Gastrocnemius medialis (tissue), 4 donors: ENCODE results near the gene EFEMP1.

ENCODE experiments used
- POLR2A ChIP-seq, 2 donors: fragments of 450-650 bp; IDR thresholded peaks; one replicate each; pipeline ENCODE4 v1.6.1; 2017; ENCODE audit warnings: antibody characterized with exemption in 2 of 2, mild to moderate bottlenecking in 2 of 2, moderate library complexity in 2 of 2
- TF ChIP-seq, protein P1 (sequence below), 5 experiments: fragments of 450-650 bp in 3 of 5; fragments of 200-600 bp in 2 of 5; sonication (generic) in 2 of 5; IDR thresholded peaks in 4 of 5; conservative IDR thresholded peaks in 1 of 5; 1 replicate in 4 of 5; 2 replicates in 1 of 5; pipeline ENCODE4 v1.5.1; 2016 to 2019; ENCODE audit warnings: antibody characterized with exemption in 5 of 5, mild to moderate bottlenecking in 3 of 5, moderate library complexity in 3 of 5

DNA sequence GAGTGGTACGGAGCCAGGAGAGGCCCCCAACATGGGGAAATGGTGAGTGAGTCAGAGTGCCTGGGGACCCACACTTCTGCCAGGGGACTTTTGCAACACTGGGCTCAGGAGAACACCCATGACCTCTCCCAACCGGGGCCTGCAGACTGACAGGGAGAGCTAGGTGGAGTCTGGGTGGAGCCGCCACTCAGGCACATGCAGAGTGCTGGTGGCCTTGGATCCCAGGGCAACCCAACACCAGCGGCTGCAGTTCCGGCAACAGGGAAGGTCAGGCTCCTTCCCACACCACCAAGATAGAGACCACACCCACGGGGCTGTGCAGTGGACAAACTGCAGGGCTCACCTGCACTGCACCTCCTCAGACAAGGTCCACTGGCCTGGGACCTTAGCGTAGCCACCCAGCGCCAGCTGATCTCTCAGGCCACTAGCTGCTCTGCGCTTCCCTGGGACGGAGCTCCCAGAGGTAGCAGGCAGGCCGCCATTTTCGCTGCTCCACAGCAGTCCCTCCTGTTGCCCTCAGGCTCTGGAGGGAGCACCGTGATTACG lies 99.0 kb downstream of the EFEMP1 start:
- TF ChIP-seq, protein P1, sequence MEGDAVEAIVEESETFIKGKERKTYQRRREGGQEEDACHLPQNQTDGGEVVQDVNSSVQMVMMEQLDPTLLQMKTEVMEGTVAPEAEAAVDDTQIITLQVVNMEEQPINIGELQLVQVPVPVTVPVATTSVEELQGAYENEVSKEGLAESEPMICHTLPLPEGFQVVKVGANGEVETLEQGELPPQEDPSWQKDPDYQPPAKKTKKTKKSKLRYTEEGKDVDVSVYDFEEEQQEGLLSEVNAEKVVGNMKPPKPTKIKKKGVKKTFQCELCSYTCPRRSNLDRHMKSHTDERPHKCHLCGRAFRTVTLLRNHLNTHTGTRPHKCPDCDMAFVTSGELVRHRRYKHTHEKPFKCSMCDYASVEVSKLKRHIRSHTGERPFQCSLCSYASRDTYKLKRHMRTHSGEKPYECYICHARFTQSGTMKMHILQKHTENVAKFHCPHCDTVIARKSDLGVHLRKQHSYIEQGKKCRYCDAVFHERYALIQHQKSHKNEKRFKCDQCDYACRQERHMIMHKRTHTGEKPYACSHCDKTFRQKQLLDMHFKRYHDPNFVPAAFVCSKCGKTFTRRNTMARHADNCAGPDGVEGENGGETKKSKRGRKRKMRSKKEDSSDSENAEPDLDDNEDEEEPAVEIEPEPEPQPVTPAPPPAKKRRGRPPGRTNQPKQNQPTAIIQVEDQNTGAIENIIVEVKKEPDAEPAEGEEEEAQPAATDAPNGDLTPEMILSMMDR (IDR thresholded peaks at IDR 0.05 in 4 of 5, conservative IDR thresholded peaks at IDR 0.05 in 1 of 5) = no peak
- TF ChIP-seq POLR2A (IDR thresholded peaks at IDR 0.05) = no peak
